Ishikawa (cell line): Measurements from ENCODE around the gene NACAD.

Source experiments
- CEBPB ChIP-seq: IDR thresholded peaks from 2 replicates; pipeline ENCODE4 v1.6.1; 2012
- CREB1 ChIP-seq: IDR thresholded peaks from 2 replicates; pipeline ENCODE4 v1.6.1; 2012; ENCODE audit warnings: low read depth
- EGR1 ChIP-seq: IDR thresholded peaks from 2 replicates; pipeline ENCODE4 v1.6.1; 2012
- EP300 ChIP-seq: IDR thresholded peaks from 2 replicates; pipeline ENCODE4 v1.6.1; 2012; ENCODE audit warnings: borderline replicate concordance
- RAD21 ChIP-seq: IDR thresholded peaks from 2 replicates; pipeline ENCODE4 v1.6.1; 2012; ENCODE audit warnings: low read depth
- TAF1 ChIP-seq: IDR thresholded peaks from 2 replicates; pipeline ENCODE4 v1.6.1; 2012; ENCODE audit warnings: low read depth, mild to moderate bottlenecking
- TEAD4 ChIP-seq: IDR thresholded peaks from 2 replicates; pipeline ENCODE4 v1.6.1; 2012
- YY1 ChIP-seq: IDR thresholded peaks from 2 replicates; pipeline ENCODE4 v1.6.1; 2012; ENCODE audit warnings: low read depth
- TF ChIP-seq, protein P1 (sequence below): IDR thresholded peaks from 2 replicates; pipeline ENCODE4 v1.6.1; 2012
- TF ChIP-seq, protein P2 (sequence below): IDR thresholded peaks from 2 replicates; pipeline ENCODE4 v1.6.1; 2012; ENCODE audit warnings: low read depth, mild to moderate bottlenecking

DNA sequence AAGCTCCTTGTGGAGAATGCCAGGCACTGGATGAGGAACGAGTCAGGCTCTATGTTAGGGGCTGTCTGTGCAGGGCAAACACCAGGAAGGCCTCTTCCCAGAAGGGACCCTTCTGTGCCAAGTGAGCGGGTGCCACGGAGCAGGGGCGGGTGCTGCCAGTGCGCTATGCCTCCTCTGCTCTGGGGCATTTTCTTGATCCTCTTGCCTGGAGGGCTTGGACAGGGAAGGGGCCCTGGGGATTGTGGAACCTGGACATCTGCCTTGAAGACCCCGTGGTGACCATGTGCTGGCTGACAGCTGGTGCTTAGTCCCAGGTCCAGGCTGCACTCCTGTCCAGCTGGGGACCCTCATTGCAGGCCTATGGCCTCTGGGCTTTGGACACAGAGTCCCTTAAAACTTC, 38.2 kb upstream of the NACAD start:
- no peak for TF ChIP-seq TAF1
- no peak for TF ChIP-seq EP300
- TF ChIP-seq RAD21, result no peak
- no peak for TF ChIP-seq YY1
- TF ChIP-seq, protein P1, sequence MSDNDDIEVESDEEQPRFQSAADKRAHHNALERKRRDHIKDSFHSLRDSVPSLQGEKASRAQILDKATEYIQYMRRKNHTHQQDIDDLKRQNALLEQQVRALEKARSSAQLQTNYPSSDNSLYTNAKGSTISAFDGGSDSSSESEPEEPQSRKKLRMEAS, result no peak
- no peak for TF ChIP-seq CEBPB
- no peak for TF ChIP-seq EGR1
- TF ChIP-seq CREB1, result no peak
- TF ChIP-seq TEAD4, result no peak
- TF ChIP-seq, protein P2, sequence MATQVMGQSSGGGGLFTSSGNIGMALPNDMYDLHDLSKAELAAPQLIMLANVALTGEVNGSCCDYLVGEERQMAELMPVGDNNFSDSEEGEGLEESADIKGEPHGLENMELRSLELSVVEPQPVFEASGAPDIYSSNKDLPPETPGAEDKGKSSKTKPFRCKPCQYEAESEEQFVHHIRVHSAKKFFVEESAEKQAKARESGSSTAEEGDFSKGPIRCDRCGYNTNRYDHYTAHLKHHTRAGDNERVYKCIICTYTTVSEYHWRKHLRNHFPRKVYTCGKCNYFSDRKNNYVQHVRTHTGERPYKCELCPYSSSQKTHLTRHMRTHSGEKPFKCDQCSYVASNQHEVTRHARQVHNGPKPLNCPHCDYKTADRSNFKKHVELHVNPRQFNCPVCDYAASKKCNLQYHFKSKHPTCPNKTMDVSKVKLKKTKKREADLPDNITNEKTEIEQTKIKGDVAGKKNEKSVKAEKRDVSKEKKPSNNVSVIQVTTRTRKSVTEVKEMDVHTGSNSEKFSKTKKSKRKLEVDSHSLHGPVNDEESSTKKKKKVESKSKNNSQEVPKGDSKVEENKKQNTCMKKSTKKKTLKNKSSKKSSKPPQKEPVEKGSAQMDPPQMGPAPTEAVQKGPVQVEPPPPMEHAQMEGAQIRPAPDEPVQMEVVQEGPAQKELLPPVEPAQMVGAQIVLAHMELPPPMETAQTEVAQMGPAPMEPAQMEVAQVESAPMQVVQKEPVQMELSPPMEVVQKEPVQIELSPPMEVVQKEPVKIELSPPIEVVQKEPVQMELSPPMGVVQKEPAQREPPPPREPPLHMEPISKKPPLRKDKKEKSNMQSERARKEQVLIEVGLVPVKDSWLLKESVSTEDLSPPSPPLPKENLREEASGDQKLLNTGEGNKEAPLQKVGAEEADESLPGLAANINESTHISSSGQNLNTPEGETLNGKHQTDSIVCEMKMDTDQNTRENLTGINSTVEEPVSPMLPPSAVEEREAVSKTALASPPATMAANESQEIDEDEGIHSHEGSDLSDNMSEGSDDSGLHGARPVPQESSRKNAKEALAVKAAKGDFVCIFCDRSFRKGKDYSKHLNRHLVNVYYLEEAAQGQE, result no peak
